ENCODE data around the gene PRELID2. TPM values are rescaled to one million over a fixed set of nuclear protein-coding genes. Genes with fewer than 3 reads are reported as not detected.

Gene PRELID2
- total RNA-seq, 1 donor from 2014 or later, result 19.9 TPM

DNA sequence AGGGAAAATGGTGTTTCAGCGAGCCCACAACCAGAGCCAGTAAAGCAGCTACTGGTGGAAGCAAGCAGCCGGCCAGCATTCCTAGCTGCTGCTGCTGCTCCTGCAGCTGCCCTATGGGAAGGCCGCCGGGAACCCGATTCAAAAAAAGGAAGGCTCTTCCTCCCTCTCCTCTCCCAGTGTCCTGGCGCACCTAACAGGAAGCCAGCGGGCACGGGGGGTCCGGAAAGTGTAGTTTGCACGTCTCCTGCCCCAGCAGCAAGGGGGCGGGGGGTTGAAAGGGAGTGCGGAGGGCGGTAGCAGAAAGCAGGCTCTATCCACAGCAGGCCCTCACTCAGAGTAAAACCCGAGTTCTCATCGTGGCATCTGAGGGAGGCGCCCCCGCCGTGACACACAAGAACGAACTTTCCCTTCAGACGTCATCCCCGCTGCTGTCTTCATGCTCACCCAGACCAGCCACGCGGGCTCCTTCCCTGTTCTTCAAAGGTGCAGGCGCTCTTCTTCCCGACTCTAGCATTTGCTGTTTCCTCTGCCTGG is 21.2 kb upstream of the PRELID2 start:
- TF ChIP-seq, protein P1, sequence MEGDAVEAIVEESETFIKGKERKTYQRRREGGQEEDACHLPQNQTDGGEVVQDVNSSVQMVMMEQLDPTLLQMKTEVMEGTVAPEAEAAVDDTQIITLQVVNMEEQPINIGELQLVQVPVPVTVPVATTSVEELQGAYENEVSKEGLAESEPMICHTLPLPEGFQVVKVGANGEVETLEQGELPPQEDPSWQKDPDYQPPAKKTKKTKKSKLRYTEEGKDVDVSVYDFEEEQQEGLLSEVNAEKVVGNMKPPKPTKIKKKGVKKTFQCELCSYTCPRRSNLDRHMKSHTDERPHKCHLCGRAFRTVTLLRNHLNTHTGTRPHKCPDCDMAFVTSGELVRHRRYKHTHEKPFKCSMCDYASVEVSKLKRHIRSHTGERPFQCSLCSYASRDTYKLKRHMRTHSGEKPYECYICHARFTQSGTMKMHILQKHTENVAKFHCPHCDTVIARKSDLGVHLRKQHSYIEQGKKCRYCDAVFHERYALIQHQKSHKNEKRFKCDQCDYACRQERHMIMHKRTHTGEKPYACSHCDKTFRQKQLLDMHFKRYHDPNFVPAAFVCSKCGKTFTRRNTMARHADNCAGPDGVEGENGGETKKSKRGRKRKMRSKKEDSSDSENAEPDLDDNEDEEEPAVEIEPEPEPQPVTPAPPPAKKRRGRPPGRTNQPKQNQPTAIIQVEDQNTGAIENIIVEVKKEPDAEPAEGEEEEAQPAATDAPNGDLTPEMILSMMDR (IDR thresholded peaks at IDR 0.05; ENCODE audit: unreplicated experiment), result no peak
- Mint-ChIP-seq H3K4me3 (peak overlapping the region; percentile 75), H3K27ac (peak overlapping the region; percentile 91), H3K4me1 (peaks cover 23% of the 10 kb centered on the region), H3K36me3 (no peaks in the 10 kb centered on the region), H3K27me3 (ENCODE audit: low read depth) (peaks cover 5% of the 10 kb centered on the region), H3K9me3 (no peaks in the 10 kb centered on the region)
- DNase-seq (ENCODE audit: low spot score in 2 of 2, unreplicated experiment in 2 of 2), result peak; percentile 24 to 65

DNA sequence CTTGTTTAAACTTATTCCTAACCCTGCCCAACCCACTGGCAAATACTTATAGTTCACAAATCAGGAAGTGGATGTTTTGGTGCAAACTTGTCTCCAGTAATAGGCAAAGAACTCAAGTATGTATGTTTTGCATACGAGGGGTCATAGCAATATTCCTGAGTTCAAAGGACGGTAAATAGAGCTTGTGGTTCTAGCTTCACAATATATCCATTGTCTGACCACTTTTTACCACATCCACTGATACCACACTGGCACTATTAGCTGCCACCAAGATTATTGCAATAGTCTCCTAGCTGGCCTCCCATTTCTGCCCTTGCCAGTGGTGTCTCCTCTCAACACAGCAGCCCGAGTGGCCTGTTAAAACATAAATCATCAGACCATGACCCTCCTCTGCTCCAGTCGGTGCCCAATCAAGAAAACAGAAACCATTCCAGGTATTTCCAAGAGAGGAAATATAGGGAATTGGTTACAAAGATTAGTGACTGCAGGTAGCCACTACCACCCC is 20.7 kb upstream of the PRELID2 start:
- no peaks in the 10 kb centered on the region for H3K9me3 Mint-ChIP-seq
- no peak for DNase-seq (ENCODE audit: low spot score in 2 of 2, unreplicated experiment in 2 of 2)
- no peaks in the 10 kb centered on the region for H3K36me3 Mint-ChIP-seq
- H3K27me3 Mint-ChIP-seq (ENCODE audit: low read depth), result no peaks in the 10 kb centered on the region
- peak overlapping the region; percentile 91 for H3K27ac Mint-ChIP-seq
- H3K4me3 Mint-ChIP-seq, result peak overlapping the region; percentile 75
- peaks cover 23% of the 10 kb centered on the region for H3K4me1 Mint-ChIP-seq
- TF ChIP-seq, protein P1 (IDR thresholded peaks at IDR 0.05; ENCODE audit: unreplicated experiment), result no peak

- Mint-ChIP-seq H3K27ac (no peak overlapping the region), H3K27me3 (ENCODE audit: low read depth) (no peaks in the 10 kb centered on the region), H3K4me1 (peaks cover 19% of the 10 kb centered on the region), H3K9me3 (no peaks in the 10 kb centered on the region), H3K4me3 (no peak overlapping the region), H3K36me3 (no peaks in the 10 kb centered on the region)
- no peak for DNase-seq (ENCODE audit: low spot score in 2 of 2, unreplicated experiment in 2 of 2)
- TF ChIP-seq, protein P1 (IDR thresholded peaks at IDR 0.05; ENCODE audit: unreplicated experiment), result no peak
These were observed 19.6 kb upstream of the PRELID2 start for GRCh38 chr5:145854651-145855258.

DNA sequence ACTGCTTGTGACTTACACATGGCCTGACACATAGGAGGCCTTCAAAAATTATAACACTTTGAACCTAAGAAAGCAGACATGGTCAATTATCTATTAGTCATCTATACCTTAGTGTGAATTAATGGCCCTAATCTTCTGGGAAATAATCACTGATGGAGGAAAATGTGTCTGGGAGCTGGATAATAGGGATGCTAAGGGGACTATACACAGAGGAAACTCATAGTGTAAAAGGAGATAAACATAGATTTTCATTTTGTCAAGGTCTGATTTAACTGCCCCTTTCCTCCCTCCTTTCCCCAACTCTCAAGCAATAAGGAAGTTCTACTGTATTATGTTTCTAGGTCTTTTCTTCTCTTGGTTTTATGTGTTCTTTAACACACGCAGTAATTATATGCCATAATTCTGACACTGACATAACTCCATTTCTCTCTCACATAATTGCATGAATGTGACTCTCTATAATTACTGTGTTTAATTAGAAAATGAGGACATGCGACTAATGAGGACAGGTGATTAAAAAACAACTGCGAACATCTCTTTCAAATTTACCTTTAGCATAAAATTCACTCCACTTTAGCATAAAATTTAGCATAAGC is 18.7 kb upstream of the PRELID2 start:
- Mint-ChIP-seq H3K9me3 (no peaks in the 10 kb centered on the region), H3K36me3 (no peaks in the 10 kb centered on the region), H3K4me1 (peaks cover 12% of the 10 kb centered on the region), H3K4me3 (no peak overlapping the region), H3K27me3 (ENCODE audit: low read depth) (no peaks in the 10 kb centered on the region), H3K27ac (no peak overlapping the region)
- DNase-seq (ENCODE audit: low spot score in 2 of 2, unreplicated experiment in 2 of 2), result no peak
- TF ChIP-seq, protein P1 (IDR thresholded peaks at IDR 0.05; ENCODE audit: unreplicated experiment), result no peak

DNA sequence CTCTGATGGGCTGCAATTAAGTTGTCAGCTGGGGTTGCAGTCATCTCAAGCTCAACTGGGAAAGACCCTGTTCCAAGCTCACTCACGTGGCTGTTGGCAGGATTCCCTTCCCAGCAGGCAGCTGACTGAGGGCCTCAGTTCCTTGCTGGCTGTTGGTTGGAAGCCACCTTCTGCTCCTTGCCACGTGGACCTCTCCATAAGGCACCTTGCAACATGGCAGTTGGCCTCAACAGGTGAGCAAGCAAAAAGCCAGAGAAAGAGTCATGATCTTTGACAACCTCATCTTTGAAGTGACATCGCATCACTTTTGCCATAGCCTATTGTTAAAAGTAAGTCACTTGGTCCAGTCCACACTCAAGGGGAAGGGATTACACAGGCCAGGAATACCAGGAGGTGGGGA is 17.8 kb upstream of the PRELID2 start:
- H3K27ac Mint-ChIP-seq, result no peak overlapping the region
- no peaks in the 10 kb centered on the region for H3K27me3 Mint-ChIP-seq (ENCODE audit: low read depth)
- H3K36me3 Mint-ChIP-seq, result no peaks in the 10 kb centered on the region
- TF ChIP-seq, protein P1 (IDR thresholded peaks at IDR 0.05; ENCODE audit: unreplicated experiment), result no peak
- H3K9me3 Mint-ChIP-seq, result no peaks in the 10 kb centered on the region
- DNase-seq (ENCODE audit: low spot score in 2 of 2, unreplicated experiment in 2 of 2), result no peak
- peaks cover 9% of the 10 kb centered on the region for H3K4me1 Mint-ChIP-seq
- no peak overlapping the region for H3K4me3 Mint-ChIP-seq

Data from mesothelial cell of epicardium (in vitro differentiated cells).